ENCODE measurements around the gene ARHGDIA. TPM values are rescaled to one million over a fixed set of nuclear protein-coding genes. Genes with fewer than 3 reads are reported as not detected.

The ARHGDIA gene
- total RNA-seq (2022; extraction: Qiagen RNA extraction; ENCODE audit: low read depth) = 606 to 641 TPM (median 628 TPM) in 5 replicates

DNA sequence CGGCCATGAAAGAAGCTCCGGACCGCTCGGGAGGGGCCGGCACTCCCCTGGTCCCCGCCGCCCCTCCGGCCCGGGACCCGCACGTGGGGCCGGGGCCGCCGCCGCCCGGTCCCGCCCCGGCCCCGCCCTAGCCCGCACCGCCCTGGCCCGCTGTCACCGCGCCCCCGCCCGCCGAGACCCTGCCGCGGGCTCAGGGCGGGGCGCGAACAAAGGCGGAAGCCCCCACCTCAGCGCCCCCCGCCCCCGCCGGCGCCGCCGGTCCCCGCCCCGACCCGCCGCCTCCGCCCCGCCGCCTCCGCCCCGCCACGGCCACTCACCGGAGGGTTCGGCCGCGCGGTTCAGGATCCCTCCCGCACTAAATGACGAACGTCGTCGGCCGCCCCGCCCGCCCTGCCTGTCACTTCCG lies at the start of gene ARHGDIA:
ARHGDIA (minus strand) TSS at position 357 of the 406 bp plus-strand sequence. CDS start 1,407 bp downstream, outside the sequence.

DNA sequence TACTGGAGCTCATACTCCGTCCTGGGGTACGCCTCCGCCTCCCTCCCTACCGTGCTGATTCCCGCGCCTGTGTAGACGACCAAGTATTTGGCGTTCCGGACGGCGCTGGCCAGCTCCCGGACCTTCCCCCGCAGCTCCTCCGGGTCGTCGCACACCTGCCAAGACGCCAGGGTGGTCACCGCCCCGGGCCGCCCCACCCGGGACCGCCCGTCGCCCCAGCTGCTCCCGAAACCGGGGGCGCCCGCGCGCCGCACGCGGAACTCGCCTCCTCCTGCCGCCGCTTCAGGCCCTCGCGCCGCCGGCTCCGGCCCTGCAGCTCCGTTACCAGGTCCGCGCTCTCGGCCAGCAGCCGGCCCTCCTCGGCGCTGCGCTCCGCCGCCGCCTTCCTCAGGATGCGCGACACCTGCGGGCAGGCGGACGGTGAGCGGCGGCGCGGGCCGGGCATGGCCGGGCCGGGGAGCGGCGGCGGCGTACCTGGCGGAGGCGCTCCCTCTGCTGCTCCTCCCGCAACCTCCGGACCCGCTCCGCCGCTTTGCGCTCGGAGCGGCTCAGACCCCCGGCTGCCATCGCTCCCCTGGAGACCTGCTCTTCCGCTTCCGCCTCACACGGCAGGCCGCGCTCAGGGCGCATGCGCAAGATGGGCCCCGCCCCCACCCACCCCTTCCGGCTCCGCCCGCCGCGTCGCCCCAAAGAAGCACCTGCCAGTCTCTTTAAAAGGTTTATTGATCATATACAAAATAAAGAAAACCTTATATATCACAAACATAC lies 46.6 kb upstream of the ARHGDIA start, which contains the start of gene SIRT7:
SIRT7 (minus strand) TSS at position 612 of the 768 bp plus-strand sequence; CDS start at position 567, 45 bp downstream.

DNA sequence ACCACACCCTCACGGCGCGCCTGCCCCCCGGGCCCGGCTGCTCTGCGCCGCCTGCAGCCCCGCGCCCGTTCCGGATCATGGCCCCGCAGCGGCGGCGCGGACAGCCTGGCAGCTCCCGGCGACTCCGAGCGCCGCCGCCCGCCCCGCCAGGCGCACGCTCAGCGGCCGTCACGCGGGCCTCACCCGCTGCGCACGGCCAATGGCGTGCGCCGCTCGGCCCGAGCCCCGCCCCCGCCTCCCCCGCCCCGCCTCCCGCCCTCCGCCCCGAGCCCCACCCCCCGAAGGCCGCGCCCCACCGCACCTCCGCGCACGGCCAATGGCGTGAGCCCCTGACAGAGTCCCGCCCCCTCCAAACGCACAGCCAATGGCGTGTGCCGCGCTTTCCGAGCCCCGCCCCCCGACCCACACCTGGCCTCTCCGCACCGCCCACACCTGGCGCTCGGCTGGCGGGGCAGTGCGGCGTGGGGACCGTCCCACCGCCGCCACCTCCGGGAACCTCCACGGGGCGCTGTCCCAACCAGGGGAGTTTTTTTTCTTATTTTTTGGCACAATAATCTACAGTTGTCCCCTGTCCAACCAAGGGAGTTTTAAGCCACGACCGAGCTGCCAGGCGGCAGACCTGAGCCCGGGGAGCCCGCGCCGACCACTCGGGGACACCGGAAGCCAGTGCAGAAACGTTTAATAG lies 40.3 kb upstream of the ARHGDIA start, which contains the start of gene PCYT2:
PCYT2 (minus strand) TSS at position 123 of the 685 bp plus-strand sequence; CDS start at position 79, 44 bp downstream.

DNA sequence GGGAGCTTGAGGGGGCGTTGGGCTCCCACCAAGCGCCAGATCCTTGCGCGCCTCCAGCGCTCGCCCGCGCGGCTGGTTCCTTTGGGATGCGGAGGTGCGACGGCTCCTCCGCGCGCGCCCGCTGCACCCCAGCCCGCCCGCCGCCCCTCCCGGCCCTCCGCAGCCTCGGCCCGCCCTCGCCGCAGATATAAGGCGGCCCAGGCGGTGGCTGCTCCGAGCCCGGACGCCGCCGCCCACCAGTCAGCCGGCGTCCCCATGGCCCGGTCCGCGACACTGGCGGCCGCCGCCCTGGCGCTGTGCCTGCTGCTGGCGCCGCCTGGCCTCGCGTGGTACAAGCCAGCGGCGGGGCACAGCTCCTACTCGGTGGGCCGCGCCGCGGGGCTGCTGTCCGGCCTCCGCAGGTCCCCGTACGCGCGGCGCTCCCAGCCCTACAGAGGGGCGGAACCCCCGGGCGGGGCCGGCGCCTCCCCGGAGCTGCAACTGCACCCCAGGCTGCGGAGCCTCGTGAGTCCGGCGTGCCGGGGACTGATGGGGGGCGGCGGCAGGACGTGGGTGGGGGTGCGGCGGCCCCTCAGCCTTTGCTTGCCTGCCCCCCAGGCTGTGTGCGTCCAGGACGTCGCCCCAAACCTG lies 31.0 kb upstream of the ARHGDIA start, which contains the start of gene NPB:
NPB (plus strand) TSS at position 216 of the 630 bp plus-strand sequence; CDS start at position 256, 40 bp downstream.

DNA sequence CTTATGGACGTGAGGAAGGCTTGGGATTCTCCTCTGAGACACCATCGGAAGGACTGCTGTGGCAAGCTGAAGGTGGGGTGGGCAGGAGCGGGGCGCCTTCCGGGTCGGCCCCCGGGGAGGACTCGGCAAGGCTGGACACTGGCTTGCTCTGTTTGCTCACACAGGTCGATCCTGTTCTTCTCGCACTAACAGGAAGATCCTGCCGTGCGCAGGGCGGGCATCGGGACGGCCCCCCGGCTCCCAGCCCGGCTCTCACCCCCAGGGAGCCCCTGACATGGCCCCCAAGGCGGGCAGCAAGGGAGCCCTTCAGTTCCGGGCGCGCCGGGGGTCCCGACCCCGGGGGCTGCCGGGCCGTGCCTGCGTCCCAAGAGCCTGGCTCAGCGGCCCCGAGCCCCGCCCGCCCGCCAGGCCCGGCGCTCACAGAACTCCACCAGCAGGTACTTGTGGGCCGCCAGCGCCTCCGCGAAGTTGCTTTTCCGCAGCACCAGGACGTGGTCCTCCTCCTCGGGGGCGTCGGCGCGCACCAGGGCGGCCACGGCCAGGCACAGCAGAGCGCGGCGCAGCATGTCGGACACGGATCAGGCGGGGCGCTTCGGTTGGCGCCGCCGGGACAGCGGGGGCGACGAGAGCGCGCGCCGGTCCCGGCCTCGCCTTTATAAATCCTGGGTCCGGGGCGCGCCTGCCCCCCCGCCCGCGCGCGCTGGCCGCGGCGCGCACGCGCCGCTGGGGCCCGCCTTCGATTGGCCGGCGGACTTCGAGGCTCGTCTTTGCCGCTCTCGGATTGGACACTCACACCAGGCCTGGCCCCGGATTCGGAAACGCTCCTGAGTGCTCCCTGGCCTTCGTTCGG lies 11.0 kb downstream of the ARHGDIA start, which contains the start of gene P4HB:
P4HB (minus strand) TSS at position 630 of the 850 bp plus-strand sequence; CDS start at position 566, 64 bp downstream.

DNA sequence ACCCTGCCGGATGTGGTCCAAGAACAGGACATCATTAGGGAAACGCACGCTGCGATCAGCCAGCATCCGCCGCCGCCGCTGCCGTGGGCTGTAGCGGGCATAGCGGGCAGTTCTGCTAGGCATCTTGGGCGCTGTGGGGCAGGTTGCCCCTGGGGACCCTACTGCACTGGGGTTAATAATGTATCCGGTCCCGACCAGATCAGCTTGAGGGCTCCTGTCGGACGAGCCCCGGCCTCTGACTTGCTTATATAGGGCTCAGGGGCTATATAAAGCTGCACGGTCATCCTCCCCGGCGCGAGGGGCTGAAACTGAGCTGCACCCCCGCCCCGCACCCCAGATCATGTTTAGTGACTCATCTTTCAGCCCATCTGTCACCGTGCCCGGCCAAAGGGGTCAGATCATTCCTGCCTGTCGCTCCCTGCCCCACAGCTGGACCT lies 36.3 kb downstream of the ARHGDIA start, which contains the start of gene PPP1R27:
PPP1R27 (minus strand) TSS at position 220 of the 437 bp plus-strand sequence; CDS start at position 123, 97 bp downstream.

DNA sequence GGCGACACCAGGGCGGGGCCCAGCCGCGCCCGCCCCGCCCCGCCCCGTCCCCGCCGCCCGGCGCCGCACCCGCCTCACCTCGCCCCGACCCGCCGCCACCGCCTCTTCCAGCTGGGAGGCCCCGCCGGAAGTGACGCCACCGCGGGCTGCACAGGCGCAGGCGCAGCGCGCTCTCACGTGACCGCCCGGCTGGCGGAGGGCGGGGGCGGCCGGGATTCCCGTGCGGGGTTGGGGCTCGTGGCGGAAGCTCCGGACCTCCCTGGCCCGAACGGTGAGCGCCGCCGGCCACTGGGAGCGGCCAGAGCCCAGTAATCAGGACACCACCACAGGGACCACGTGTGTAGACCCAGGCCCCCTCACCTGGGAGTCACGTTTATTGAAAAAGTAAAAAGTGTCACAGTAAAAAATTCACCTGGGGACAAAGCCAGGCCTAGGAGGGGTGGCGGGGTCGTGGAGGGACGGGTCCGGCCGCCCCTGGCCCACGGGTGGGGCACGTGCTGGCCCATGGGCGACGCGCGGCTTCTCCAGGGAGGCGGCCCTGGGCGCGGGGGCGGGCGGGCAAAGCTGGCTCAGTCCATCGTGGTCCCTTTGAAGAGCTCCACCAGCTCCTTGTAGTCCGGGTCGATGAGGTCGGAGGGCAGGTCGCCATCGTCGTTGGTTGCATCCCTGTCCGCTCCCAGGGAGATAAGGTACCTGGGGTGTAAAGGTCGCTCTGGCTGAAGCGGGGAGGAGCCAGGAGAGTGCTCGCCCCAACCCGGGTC lies 37.8 kb downstream of the ARHGDIA start, which contains the start of gene MCRIP1:
MCRIP1 (minus strand) TSS at position 132 of the 761 bp plus-strand sequence. CDS start 8,785 bp downstream, outside the sequence.

Other genes starting within 250 kb of the ARHGDIA start
- gene NPLOC4, start 234.2 kb downstream of the ARHGDIA start, total RNA-seq (2022; extraction: Qiagen RNA extraction; ENCODE audit: low read depth) = 80.3 to 105 TPM (median 101 TPM) in 5 replicates
- 2.5 to 6.8 TPM (median 4.7 TPM) in 5 replicates for gene TSPAN10, start 234.1 kb downstream of the ARHGDIA start, total RNA-seq (2022; extraction: Qiagen RNA extraction; ENCODE audit: low read depth)
- gene PDE6G, start 214.8 kb downstream of the ARHGDIA start, total RNA-seq (2022; extraction: Qiagen RNA extraction; ENCODE audit: low read depth) = 1.1 to 3.6 TPM (median 1.8 TPM) in 5 replicates
- gene OXLD1, start 204.7 kb downstream of the ARHGDIA start, total RNA-seq (2022; extraction: Qiagen RNA extraction; ENCODE audit: low read depth) = 21.5 to 68.1 TPM (median 60.6 TPM) in 5 replicates
- gene CCDC137, start 204.6 kb downstream of the ARHGDIA start, total RNA-seq (2022; extraction: Qiagen RNA extraction; ENCODE audit: low read depth) = 51.5 to 77.1 TPM (median 63.3 TPM) in 5 replicates
- gene ARL16, start 187.5 kb downstream of the ARHGDIA start, total RNA-seq (2022; extraction: Qiagen RNA extraction; ENCODE audit: low read depth) = 42.5 to 51.4 TPM (median 49.4 TPM) in 5 replicates
- 133 to 232 TPM (median 219 TPM) in 5 replicates for gene HGS, start 187.3 kb downstream of the ARHGDIA start, total RNA-seq (2022; extraction: Qiagen RNA extraction; ENCODE audit: low read depth)
- 187 to 318 TPM (median 295 TPM) in 5 replicates for gene MRPL12, start 168.0 kb downstream of the ARHGDIA start, total RNA-seq (2022; extraction: Qiagen RNA extraction; ENCODE audit: low read depth)
- gene SLC25A10, start 159.1 kb downstream of the ARHGDIA start, total RNA-seq (2022; extraction: Qiagen RNA extraction; ENCODE audit: low read depth) = 20.2 to 48.4 TPM (median 42.0 TPM) in 5 replicates
- 0.11 to 0.52 TPM (median 0.31 TPM) in 4 of 5 replicates, not detected in the other for gene GCGR, start 67.2 kb downstream of the ARHGDIA start, total RNA-seq (2022; extraction: Qiagen RNA extraction; ENCODE audit: low read depth)
- 70.3 to 110 TPM (median 93.6 TPM) in 5 replicates for gene MCRIP1, start 38.0 kb downstream of the ARHGDIA start, total RNA-seq (2022; extraction: Qiagen RNA extraction; ENCODE audit: low read depth)
- gene PPP1R27, start 36.3 kb downstream of the ARHGDIA start, total RNA-seq (2022; extraction: Qiagen RNA extraction; ENCODE audit: low read depth) = 0.15 TPM in 1 of 5 replicates, not detected in the others
- gene P4HB, start 10.8 kb downstream of the ARHGDIA start, total RNA-seq (2022; extraction: Qiagen RNA extraction; ENCODE audit: low read depth) = 698 to 774 TPM (median 714 TPM) in 5 replicates
- gene ALYREF, start 20.2 kb upstream of the ARHGDIA start, total RNA-seq (2022; extraction: Qiagen RNA extraction; ENCODE audit: low read depth) = 164 to 260 TPM (median 251 TPM) in 5 replicates
- 168 to 294 TPM (median 269 TPM) in 5 replicates for gene ANAPC11, start 20.4 kb upstream of the ARHGDIA start, total RNA-seq (2022; extraction: Qiagen RNA extraction; ENCODE audit: low read depth)
- gene NPB, start 30.9 kb upstream of the ARHGDIA start, total RNA-seq (2022; extraction: Qiagen RNA extraction; ENCODE audit: low read depth) = 0.44 to 0.65 TPM (median 0.58 TPM) in 4 of 5 replicates, not detected in the other
- 14.4 to 18.1 TPM (median 16.1 TPM) in 5 replicates for gene PCYT2, start 40.1 kb upstream of the ARHGDIA start, total RNA-seq (2022; extraction: Qiagen RNA extraction; ENCODE audit: low read depth)
- gene SIRT7, start 46.8 kb upstream of the ARHGDIA start, total RNA-seq (2022; extraction: Qiagen RNA extraction; ENCODE audit: low read depth) = 26.8 to 48.2 TPM (median 44.3 TPM) in 5 replicates
- 23.8 to 45.5 TPM (median 38.0 TPM) in 5 replicates for gene MAFG, start 56.4 kb upstream of the ARHGDIA start, total RNA-seq (2022; extraction: Qiagen RNA extraction; ENCODE audit: low read depth)
- 45.0 to 90.7 TPM (median 84.5 TPM) in 5 replicates for gene PYCR1, start 66.0 kb upstream of the ARHGDIA start, total RNA-seq (2022; extraction: Qiagen RNA extraction; ENCODE audit: low read depth)
- not detected in 5 replicates for gene MYADML2, start 75.9 kb upstream of the ARHGDIA start, total RNA-seq (2022; extraction: Qiagen RNA extraction; ENCODE audit: low read depth)
- 0.29 to 0.66 TPM (median 0.49 TPM) in 4 of 5 replicates, not detected in the other for gene NOTUM, start 89.8 kb upstream of the ARHGDIA start, total RNA-seq (2022; extraction: Qiagen RNA extraction; ENCODE audit: low read depth)
- gene ASPSCR1, start 106.3 kb upstream of the ARHGDIA start, total RNA-seq (2022; extraction: Qiagen RNA extraction; ENCODE audit: low read depth) = 16.0 to 28.1 TPM (median 27.1 TPM) in 5 replicates
- 139 to 201 TPM (median 179 TPM) in 5 replicates for gene CENPX, start 151.5 kb upstream of the ARHGDIA start, total RNA-seq (2022; extraction: Qiagen RNA extraction; ENCODE audit: low read depth)
- 8.8 to 17.9 TPM (median 15.3 TPM) in 5 replicates for gene LRRC45, start 152.0 kb upstream of the ARHGDIA start, total RNA-seq (2022; extraction: Qiagen RNA extraction; ENCODE audit: low read depth)
- 21.9 to 40.8 TPM (median 38.8 TPM) in 5 replicates for gene RAC3, start 160.3 kb upstream of the ARHGDIA start, total RNA-seq (2022; extraction: Qiagen RNA extraction; ENCODE audit: low read depth)
- gene DCXR, start 166.4 kb upstream of the ARHGDIA start, total RNA-seq (2022; extraction: Qiagen RNA extraction; ENCODE audit: low read depth) = 57.4 to 102 TPM (median 94.1 TPM) in 5 replicates
- gene RFNG, start 180.5 kb upstream of the ARHGDIA start, total RNA-seq (2022; extraction: Qiagen RNA extraction; ENCODE audit: low read depth) = 13.5 to 28.2 TPM (median 22.6 TPM) in 5 replicates
- 77.3 to 147 TPM (median 138 TPM) in 5 replicates for gene GPS1, start 180.6 kb upstream of the ARHGDIA start, total RNA-seq (2022; extraction: Qiagen RNA extraction; ENCODE audit: low read depth)
- 66.4 to 156 TPM (median 150 TPM) in 5 replicates for gene DUS1L, start 194.5 kb upstream of the ARHGDIA start, total RNA-seq (2022; extraction: Qiagen RNA extraction; ENCODE audit: low read depth)
- 63.0 to 155 TPM (median 144 TPM) in 5 replicates for gene FASN, start 226.9 kb upstream of the ARHGDIA start, total RNA-seq (2022; extraction: Qiagen RNA extraction; ENCODE audit: low read depth)

Measured in A549 treated with ZK216348 at 1 μM for 4 hours (cell line).